Stimulated activated CD4-positive, alpha-beta T cell treated with anti-CD3 and anti-CD28 coated beads, Interleukin-1b, Interleukin-23, amount 100 ng/mL, for 24 hours (primary cell): ENCODE measurements around the gene PCSK2.

Experiments
- DNase-seq, 4 experiments: peaks; one replicate each; pipeline ENCODE4 v3.0.0-alpha.2; 2020; ENCODE audit warnings: low read depth in 4 of 4, low spot score in 1 of 4

The PCSK2 gene

GRCh38 chr20:17442588-17442987, 215.7 kb downstream of the PCSK2 start:
- no peak for DNase-seq

GRCh38 chr20:17443131-17443858, 216.5 kb downstream of the PCSK2 start:
- DNase-seq: no peak

GRCh38 chr20:17444091-17444490, 217.3 kb downstream of the PCSK2 start:
- DNase-seq: no peak

- no peak for DNase-seq
Measured at GRCh38 chr20:17445543-17445942, 218.7 kb downstream of the PCSK2 start.

GRCh38 chr20:17446171-17446570, 219.3 kb downstream of the PCSK2 start:
- DNase-seq: no peak

GRCh38 chr20:17448071-17448470, 221.2 kb downstream of the PCSK2 start:
- DNase-seq: no peak

- DNase-seq: no peak
Measured at GRCh38 chr20:17449031-17449430, 222.2 kb downstream of the PCSK2 start.

GRCh38 chr20:17452441-17452840, 225.6 kb downstream of the PCSK2 start:
- no peak for DNase-seq

- DNase-seq: no peak
Measured at GRCh38 chr20:17453592-17453991, 226.8 kb downstream of the PCSK2 start.

GRCh38 chr20:17456279-17456678, 229.4 kb downstream of the PCSK2 start:
- DNase-seq: no peak

GRCh38 chr20:17457079-17457478, 230.2 kb downstream of the PCSK2 start:
- DNase-seq: no peak

GRCh38 chr20:17457588-17458190, 230.8 kb downstream of the PCSK2 start:
- no peak for DNase-seq

GRCh38 chr20:17460119-17460518, 233.3 kb downstream of the PCSK2 start:
- DNase-seq: no peak

GRCh38 chr20:17461941-17462340, 235.1 kb downstream of the PCSK2 start:
- no peak for DNase-seq

GRCh38 chr20:17463711-17464110, 236.9 kb downstream of the PCSK2 start:
- no peak for DNase-seq

GRCh38 chr20:17465236-17465635, 238.4 kb downstream of the PCSK2 start:
- no peak for DNase-seq

GRCh38 chr20:17466641-17467040, 239.8 kb downstream of the PCSK2 start:
- no peak for DNase-seq

GRCh38 chr20:17467120-17467655, 240.3 kb downstream of the PCSK2 start:
- no peak for DNase-seq

- no peak for DNase-seq
Measured at GRCh38 chr20:17468073-17468840, 241.4 kb downstream of the PCSK2 start.

- DNase-seq: no peak
Measured at GRCh38 chr20:17469246-17470030, 242.6 kb downstream of the PCSK2 start.

GRCh38 chr20:17470521-17470920, 243.7 kb downstream of the PCSK2 start:
- no peak for DNase-seq
